NCI-H2107 treated with DMSO at 0.1 percent for 48 hours (cell line): ENCODE data around the gene RNF144A.

ENCODE experiments used
- DNase-seq: peaks from one replicate; lab custom pipeline; 2025; ENCODE audit not compliant: unreplicated experiment; lab: John Stamatoyannopoulos, UW

Gene RNF144A

DNA sequence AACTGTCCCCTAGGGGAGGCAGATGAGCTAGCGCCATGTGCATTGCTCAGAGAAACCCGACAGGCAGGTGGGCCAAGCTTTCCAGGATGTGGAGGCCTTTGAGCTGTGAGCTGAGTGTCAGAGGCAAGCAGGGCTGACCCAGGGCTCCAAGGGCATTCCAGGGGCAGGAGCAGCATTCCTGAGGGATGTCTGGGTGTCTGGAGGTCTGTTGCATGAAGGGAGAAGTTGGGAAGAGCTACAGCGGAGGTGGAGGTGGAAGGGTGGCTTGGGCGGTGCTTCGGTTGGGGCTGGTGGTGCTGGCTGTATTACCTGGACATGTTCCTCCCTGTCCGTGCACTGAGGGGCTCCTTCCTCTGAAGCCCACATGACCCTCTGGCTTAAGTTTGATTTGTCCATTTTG lies 102.8 kb downstream of the RNF144A start:
- no peak for DNase-seq

DNA sequence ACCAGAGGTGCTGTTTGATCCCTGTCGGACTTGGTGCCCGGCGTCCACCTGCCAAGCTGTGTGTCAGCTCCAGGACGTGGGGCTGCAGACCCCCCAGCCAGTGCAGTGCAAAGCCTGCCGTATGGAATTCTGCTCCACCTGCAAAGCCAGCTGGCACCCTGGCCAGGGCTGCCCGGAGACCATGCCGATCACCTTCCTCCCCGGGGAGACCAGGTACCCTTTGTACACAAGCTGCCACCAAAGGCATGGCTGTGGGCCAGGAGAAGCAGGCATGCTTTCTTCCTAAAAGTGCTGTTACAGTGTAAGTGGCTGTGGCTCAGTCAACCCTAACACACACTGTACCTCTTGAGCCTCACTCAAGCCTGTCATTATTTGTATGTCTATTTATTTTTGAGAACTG lies 103.3 kb downstream of the RNF144A start:
- peak; percentile 62 for DNase-seq

DNA sequence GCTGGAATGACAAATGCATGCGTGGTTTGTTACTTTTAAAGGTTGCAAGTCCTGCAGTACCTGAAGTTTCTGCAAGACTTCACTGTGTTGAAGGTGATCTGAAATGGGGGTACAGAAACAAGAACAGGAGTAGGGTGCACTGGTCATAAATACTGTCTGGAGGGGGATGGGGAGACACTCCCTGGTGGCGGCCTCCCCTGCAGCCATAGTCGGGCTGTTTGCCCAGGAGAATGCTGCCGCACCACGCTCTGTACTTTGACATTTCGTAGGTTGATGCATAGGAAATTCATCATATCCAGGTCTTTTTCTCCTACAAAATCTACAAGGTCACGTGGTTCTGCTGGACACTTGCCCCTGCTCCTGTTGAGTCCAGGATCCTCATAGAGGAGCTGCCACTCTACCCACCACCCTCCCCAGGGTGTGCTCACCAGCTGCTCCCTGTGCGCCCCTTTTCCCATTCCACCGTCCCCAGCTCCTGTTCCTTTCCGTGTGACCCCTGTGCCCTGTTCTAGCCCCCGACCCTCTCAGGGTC lies 103.8 kb downstream of the RNF144A start:
- DNase-seq, result no peak

DNA sequence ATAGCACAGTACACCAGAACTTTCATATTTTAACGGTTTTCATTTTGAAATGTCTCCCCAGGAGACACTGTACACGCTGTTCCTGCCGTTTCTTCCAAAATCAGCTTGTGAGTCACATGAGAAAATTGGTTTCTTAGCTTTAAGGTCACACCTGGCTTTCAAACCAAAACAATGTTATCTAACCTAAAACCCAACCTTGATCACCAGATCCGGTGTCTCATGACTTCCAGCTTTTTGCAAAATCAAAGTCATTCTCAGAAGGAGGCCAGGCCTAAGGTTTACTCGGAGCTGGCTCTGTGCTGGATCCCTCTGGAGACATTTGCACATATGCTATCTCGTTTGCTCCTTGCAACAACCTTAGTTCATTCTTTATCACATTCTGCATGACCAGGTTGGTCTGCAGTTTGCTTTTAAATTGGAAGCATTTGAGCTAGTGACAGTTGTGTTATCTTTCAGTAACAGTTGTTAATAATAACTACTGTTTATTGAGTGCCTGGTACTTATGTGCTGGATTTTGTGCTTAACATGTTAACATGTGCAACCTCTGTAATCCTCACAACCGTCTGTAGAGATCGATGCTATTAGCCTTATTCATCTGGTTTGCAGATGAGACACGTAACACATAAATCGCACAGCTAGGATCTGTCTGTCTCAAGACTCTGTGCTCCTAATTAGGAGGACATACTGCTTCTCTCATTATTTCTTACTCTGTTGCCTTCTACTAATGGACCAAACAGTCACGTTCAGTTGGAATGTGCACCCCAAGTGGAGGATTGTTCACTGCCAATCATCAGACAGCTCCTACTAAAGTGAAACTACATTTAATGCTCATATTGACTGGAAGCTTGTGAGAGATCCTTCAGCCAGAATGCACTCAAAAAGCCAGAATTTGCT lies 105.5 kb downstream of the RNF144A start:
- no peak for DNase-seq

DNA sequence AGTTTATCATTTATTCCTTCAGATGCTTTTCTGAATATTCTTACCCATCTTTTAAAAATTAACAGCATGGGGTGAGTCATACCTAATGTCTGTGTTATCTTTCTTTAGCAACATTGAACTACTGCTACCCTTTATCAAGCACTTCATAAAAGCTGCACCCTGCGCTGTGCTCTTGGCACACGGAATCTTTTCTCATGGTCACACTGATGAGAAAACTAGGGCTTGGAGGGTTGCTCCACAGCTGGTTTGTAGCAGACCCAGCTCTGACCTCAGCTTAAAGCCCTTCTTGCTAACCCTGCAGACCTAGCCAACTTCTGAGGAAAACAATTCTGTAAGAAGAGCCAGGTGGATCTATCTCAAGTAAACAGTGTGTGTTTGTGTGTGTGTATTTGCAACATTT lies 106.3 kb downstream of the RNF144A start:
- no peak for DNase-seq

DNA sequence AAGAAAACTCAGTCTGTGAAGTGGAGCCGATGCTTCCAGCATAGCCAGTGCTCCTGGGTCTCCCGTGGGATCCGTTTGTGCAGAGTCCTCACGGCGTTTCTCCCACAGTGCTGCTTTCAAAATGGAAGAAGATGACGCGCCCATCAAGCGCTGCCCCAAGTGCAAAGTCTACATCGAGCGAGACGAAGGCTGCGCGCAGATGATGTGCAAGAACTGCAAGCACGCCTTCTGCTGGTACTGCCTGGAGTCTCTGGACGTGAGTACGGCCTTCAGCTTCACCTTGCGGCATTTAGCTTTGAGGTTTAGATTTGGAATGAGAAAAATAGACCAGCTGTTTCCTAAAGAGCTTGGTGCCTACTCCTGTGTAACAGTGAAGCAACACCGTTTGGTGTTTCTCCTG lies 107.0 kb downstream of the RNF144A start:
- DNase-seq, result no peak

DNA sequence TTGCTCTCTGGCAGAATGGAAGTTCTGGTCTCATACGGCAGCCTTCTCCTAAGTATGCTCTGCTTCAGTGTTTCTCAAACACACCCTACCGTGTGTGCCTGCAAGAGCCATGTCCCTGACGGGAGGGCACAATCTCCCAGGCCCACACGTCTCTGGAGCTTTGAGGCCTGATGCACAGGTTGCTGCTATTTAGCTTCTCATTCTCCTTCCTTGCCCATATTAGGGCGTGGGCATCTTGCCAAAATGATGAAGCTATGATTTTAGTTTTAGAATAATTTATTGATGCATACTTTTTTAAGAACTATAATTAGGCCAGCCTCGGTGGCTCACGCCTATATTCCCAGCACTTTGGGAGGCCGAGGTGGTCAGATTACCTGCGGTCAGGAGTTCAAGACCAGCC lies 107.9 kb downstream of the RNF144A start:
- DNase-seq, result no peak

DNA sequence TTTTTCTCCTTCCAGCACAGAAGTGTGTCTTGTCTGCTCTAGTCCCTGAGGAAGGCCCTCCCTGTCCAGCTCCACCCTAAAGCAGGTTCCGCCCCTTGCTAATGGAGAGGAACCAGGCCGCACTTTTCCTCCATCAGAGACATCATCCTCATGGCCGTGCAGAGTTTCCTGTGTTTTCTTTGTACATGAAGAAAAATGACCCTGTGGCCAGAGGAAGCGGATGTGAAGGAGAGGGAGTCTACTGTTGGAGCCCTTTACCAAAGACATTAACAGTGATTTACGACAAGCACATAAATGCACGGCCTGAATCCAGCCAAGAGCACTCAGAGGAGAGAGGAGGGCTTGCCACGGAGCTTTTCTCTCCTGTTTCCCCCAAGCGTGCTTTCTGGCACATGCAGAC lies 109.5 kb downstream of the RNF144A start:
- no peak for DNase-seq

DNA sequence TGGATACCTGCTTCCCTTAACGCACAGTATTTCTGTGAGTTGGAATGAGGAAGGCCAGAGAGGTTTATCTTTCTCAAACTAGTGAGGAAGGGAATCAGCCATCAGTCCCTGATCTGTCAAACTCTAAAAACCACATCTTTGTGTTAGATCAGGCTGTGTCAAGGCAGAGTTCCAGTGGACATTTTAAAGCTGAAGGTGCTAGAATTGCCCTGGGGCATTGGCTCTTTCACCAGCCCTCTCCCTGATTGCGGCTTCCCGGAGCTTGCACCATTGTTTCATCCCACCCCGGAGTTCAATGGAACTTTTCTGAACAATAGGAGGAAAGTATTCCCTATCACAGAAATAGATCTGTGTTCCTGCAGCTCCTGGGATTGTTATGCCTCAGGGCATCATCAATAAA lies 110.2 kb downstream of the RNF144A start:
- no peak for DNase-seq

DNA sequence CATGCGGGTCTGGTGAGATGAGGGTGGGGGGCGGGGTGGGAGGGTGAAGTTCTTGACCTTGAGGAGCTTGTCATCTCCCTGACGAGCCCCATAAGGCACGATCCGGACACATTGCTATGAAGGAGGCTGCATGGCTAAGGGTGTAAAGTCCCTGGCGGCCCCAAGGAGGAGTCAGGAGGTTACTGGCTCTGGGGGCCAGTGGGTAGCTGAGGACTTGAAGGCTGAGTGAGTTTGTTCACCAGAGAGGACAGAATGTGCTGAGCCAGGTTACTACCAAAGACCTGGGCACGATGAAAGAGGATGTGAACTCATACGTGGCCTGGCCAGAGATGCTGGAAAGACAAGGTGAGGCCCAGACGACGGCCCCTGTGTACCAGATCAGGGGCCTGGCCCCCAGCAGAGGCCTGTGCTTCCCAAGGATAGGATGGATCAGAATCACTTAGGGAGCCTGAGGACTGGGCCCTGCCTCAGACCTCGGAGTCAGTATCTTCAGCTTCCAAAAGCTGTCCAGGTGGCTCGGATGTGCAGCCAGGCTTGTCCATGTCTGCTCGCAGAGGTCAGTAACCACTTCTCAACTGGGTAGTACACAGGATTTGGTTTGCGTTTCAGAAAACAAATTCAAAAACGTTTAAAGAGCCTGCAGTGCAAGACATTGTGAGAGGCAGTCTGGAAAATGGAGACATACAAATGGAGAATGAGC lies 110.9 kb downstream of the RNF144A start:
- no peak for DNase-seq

DNA sequence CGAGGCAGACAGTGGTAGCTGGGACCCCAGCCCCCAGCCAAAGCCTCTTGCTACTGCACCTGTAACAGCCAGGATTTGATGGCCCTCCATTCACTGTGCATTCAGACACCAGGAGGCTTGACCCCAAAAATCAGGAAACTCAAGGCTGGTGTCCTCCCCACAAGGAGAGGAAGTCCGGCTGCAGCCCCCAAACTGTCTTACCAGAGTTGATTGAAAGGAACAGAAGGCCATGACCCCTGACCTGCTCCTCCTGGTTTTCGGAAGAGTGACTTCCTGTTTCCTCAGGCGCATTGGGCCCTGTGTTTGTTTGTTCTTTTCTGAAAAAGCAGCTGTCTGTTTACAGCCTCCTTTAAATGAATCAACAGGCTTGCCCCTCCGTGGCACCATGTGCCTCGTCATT lies 111.6 kb downstream of the RNF144A start:
- DNase-seq, result no peak

DNA sequence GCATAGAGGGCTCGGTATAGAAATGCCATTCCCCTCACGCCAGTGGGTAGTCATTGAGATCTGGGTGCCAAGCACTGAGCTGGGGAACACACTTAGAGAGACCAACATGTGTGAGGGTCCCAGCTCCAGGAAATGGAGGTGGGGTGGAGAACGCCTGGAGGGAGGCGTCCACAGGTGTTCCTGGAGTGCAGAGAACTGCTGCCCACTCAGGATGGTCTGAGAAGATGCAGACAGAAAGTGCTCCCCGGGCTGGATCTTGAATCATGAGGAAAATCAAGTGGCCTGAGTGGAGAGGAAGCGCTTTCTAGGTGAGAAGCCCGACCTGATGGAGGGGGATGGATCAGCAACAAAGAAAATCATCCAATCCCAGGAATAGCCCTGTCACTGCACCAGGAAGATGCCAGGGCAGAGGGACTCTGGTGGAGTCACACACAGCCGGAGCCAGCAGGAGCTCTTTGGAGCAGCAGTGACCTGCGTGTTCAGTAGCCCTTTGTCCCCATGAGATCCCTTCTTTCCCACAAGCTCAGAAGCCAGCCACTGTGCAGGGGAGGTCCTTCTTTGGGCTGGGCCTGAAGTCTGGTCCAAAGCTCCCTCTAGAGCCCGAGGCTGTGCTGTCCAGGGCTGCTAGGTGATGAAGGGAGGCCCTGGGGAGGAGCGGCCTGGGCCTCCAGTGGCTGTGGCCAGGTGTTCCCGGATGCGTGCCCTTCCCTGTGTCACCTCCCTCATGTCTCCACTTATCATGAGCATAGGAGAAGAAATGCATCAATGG lies 112.3 kb downstream of the RNF144A start:
- no peak for DNase-seq

DNA sequence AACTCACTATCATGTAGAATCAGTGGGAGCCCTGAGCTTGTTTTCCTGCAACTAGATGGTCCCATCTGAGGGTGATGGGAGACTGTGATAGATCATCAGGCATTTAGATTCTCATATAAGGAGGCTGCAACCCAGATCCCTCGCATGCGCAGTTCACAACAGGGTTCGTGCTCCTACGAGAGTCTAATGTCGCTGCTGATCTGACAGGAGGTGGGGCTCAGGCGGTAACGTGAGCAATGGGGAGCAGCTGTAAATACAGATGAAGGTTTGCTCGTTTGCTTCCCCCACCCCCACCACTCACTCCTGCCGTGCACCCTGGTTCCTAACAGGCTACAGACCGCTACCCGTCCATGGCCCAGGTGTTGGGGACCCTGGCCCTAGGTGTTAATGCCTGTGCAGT lies 113.6 kb downstream of the RNF144A start:
- no peak for DNase-seq

DNA sequence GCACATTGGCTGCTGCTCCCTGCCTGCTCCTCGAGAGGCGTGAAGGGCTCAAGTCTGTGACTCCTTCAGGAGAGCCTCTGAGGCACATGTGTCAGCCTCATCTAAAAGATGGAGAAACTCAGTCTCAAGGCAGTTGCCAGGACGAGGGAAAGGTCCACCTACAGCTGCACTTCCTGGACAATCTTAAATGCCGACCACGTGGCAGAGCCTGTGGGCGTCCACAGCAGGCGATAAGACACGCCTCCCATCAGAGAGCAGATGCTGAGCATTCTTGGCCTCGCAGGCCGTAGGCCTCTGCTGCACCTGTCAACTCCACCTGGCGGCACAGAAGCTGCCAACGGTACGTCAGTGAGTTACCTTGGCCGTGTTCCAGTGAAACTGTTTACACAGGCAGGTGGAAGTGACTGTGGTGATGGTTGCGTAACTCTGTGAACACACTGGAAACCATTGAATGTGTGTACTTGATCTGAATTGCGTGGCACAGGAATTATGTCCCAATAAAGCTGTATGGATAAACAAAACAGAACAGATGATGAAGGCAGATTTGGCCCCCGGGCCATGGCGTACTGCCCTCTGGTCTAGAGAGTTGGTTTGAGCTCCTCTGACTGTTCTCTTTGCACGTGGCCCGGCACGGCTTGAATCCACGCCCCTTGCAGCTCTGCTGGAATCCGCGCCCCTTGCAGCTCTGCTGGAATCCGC lies 114.5 kb downstream of the RNF144A start:
- peak; percentile 97 for DNase-seq

DNA sequence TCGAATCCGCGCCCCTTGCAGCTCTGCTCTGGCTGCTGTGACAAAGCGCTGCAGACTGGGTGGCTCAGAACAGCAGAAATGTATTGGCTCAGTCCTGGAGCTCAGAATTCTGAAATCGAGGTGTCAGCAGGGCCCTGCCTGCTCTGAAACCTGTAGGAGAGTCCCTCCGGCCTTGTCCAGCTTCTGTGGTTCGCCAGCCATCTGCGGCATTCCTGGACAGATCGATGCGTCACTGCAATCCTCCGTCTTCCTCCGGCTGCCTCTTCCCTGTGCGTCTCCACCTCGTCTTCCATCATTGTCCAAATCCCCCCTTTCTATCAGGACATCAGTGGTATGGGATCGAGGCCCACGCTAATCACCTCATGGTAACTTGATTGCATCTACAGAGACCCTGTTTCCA lies 115.2 kb downstream of the RNF144A start:
- no peak for DNase-seq

DNA sequence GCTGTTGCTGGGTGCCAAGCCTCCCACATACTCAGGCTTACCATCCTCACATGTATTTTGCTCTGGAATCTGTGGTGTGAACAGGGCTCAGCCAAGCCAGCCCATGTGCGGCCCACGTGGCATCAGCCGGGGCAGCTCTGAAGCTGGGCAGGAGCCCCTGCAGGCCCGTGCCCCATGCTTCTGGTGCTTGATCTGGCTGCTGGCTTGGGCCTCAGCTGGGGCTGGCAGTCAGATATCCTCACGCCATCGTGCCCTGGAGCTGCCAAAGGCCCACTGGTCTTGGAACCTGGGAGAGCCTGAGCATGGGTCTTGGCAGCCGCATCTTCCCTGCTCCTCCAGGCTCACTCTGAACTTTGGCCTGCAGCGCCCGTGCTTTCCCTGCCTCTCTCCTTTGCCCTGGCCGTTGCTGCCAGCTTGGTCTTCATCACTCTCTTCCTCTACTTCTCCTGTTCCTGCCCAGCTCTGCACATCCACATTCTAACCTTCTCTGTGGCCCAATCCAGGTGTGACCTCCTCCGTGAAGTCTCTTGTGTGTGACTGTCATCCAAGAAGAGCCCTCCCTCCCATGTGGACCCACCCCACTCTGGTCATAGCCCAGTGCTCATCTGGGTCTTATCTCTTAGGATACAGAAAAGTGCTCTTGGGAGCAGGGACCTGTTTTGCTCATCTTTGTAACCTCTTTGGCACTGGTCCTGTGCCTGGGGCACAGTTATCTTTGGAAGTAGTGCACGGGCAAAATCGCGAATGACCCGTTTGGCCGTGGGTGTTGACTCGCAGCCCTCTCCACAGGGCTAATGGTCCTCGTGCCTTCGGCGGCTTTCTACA lies 116.1 kb downstream of the RNF144A start:
- no peak for DNase-seq

DNA sequence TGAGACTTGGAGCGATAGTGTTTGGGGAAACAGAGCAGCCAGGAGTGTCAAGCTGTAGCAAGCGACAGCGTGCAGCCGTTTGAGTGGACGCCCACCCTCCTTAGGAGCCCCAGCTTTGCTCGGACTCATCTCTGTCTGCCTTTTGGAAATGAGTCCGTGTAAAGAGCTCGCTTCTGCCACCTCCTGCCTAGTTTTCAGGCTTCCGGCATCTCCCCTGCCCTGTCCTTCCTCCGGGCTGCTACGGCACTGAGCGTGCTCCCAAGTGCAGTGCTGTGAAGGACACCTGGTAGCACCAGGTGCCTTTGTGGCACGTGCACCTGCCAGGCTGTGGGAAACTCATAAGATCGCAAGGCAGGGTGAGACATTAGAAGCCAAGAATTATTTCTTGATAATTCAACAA lies 117.1 kb downstream of the RNF144A start:
- DNase-seq, result peak; percentile 51

DNA sequence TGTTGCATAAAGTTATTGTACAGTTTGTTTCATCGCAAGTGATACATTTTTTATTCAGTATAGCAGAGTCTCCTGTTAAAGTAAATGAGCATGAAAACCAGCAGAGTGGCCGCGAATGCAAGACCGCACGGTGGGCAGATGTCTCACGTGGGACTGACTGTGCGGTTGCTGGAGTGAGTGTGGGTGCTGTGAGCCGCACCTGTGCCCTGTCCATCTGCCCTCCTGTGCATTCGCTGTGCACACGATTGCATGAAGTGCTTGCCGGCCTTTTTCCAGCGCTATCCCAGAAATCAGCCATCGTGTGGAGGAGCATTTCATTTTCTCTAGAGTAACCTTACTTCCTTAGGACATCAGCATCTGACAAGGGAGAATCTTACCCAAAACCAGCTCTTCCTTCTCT lies 118.7 kb downstream of the RNF144A start:
- no peak for DNase-seq

DNA sequence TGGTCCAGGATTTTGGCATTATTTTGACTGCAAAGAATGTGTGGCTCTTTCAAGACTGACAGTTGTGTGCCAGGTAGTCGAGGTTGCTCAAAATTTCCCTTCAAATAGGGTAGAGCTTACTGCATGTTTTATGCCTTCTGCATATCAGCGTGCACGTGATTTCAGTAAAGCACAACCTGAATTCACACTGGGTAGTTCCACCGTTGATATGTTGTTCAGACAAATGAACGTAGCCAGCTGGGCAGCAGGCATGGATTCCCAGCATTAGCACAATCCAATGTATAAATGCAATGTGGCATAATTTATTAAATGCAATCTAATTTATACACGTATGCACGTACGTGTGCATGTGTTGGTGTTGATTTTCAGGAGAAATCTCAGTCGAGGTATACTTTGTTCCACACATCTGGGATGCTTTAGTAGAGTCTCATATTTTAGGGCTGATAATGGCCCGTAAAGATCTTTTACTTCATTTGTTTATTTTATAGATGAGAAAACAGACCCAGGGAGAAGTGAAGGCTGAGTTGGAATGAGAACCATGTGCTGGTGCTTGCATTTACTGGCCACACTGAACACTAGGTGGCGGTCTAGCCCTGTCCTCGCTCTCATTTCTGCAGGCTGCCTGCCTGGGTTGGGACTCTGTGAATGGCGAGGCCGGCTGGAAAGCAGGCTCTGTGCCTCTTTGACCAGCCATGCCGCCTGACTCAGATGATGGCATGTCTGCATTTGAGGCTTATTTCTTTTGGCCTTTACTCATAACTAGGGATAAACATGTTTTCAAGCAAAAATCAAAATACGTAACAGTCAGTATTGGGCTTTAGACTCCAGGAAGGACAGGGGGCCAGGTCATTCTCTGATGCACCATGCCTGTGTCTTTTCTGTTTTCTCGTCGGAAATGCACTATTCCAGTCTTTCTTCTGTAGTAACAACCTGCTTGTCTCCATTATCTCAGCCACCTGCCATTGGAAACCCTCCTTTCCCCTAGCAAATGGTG lies 120.4 kb downstream of the RNF144A start:
- DNase-seq, result peak; percentile 58
